B cell (primary cell): ENCODE results near the gene ANTXR1. TPM values are rescaled to one million over a fixed set of nuclear protein-coding genes. Genes with fewer than 3 reads are reported as not detected.

Experiments
- ATAC-seq: fragments of 200-7000 bp; cut with Tn5 transposase; one replicate; pipeline ENCODE4 v1.10.0; 2021; ENCODE audit warnings: low read depth, mild to moderate bottlenecking, moderate number of reproducible peaks, moderate library complexity
- CTCF ChIA-PET: fragments of 350-600 bp; sonication (Branson Sonifier 250); formaldehyde crosslinking; loops from one replicate; lab custom pipeline; 2021; ENCODE audit warnings: antibody characterized with exemption, inconsistent platforms; lab: Charles Lee
- POLR2A ChIA-PET: fragments of 350-600 bp; sonication (Branson Sonifier 250); formaldehyde crosslinking; loops from one replicate; lab custom pipeline; 2021; ENCODE audit warnings: antibody characterized with exemption; lab: Charles Lee
- DNase-seq: peaks from one replicate; pipeline ENCODE4 v3.0.0; 2013
- H2AFZ ChIP-seq: 2 replicates; pipeline ENCODE4 v1.6.1; 2012; ENCODE audit warnings: mild to moderate bottlenecking, low read depth, low read length; ENCODE audit not compliant: insufficient read depth, poor library complexity, severe bottlenecking
- H3K27ac ChIP-seq, 2 donors: 1 replicate in 1 of 2; 2 replicates in 1 of 2; pipeline ENCODE4 v1.5.1; 2012 to 2013; ENCODE audit warnings: low read length in 2 of 2, mild to moderate bottlenecking in 2 of 2, moderate library complexity in 1 of 2
- H3K27me3 ChIP-seq, 4 experiments: fragments of 200-600 bp in 1 of 4; sonication (generic) in 1 of 4; replicated peaks in 1 of 4; 1 replicate in 2 of 4; 2 replicates in 2 of 4; pipeline versions ENCODE4 v1.6.1 to v1.7.0; 2013 to 2016; ENCODE audit warnings: low read length in 3 of 4, mild to moderate bottlenecking in 2 of 4, mixed read lengths in 1 of 4, moderate library complexity in 1 of 4; ENCODE audit not compliant: insufficient read depth in 4 of 4, control insufficient read depth in 3 of 4; ENCODE audit errors: control extremely low read depth in 1 of 4
- H3K36me3 ChIP-seq, 2 experiments: replicated peaks in 1 of 2; 1 replicate in 1 of 2; 2 replicates in 1 of 2; pipeline versions ENCODE4 v1.6.1 to v1.7.1; 2013; ENCODE audit warnings: low read length in 1 of 2; ENCODE audit not compliant: insufficient read depth in 2 of 2, control insufficient read depth in 1 of 2; ENCODE audit errors: control extremely low read depth in 1 of 2, extremely low read depth in 1 of 2
- H3K4me1 ChIP-seq, 2 donors: fragments of 200-600 bp in 1 of 2; sonication (generic) in 1 of 2; 1 replicate in 1 of 2; 2 replicates in 1 of 2; pipeline versions ENCODE4 v1.5.1 to v1.6.1; 2013 to 2017; ENCODE audit warnings: low read length in 2 of 2; ENCODE audit not compliant: control insufficient read depth in 2 of 2, insufficient read depth in 2 of 2
- H3K4me2 ChIP-seq: replicated peaks from 2 replicates; pipeline ENCODE3; 2012; ENCODE audit warnings: mild to moderate bottlenecking, low read depth, low read length; ENCODE audit not compliant: poor library complexity, severe bottlenecking
- H3K4me3 ChIP-seq, 5 experiments: fragments of 200-600 bp in 1 of 5; sonication (generic) in 1 of 5; 1 replicate in 3 of 5; 2 replicates in 2 of 5; pipeline versions ENCODE4 v1.5.1 to v1.7.0; 2011 to 2016; ENCODE audit warnings: low read length in 4 of 5, mild to moderate bottlenecking in 4 of 5, low read depth in 2 of 5, control low read depth in 1 of 5, moderate library complexity in 1 of 5; ENCODE audit not compliant: insufficient read depth in 1 of 5; ENCODE audit errors: control extremely low read depth in 1 of 5, extremely low read depth in 1 of 5
- H3K79me2 ChIP-seq: fragments of 200-600 bp; sonication (generic); one replicate; pipeline ENCODE4 v1.6.0; 2016; ENCODE audit warnings: low read length; ENCODE audit not compliant: control insufficient read depth, insufficient read depth
- H3K9ac ChIP-seq: fragments of 200-600 bp; sonication (generic); 2 replicates; pipeline ENCODE4 v1.6.1; 2017; ENCODE audit warnings: mild to moderate bottlenecking, low read length, moderate library complexity
- H3K9me3 ChIP-seq, 3 donors: one replicate each; pipeline versions ENCODE4 v1.6.1 to v1.7.1; 2013; ENCODE audit warnings: low read length in 2 of 3; ENCODE audit not compliant: control insufficient read depth in 2 of 3, insufficient read depth in 1 of 3; ENCODE audit errors: control extremely low read depth in 1 of 3
- H4K20me1 ChIP-seq: 2 replicates; pipeline ENCODE4 v1.6.0; 2012; ENCODE audit warnings: mild to moderate bottlenecking, low read length; ENCODE audit not compliant: insufficient read depth, control insufficient read depth, poor library complexity, severe bottlenecking
- H3K27ac Mint-ChIP-seq: one replicate; pipeline ENCODE4 v1.8.0; 2021; ENCODE audit warnings: mixed read lengths
- H3K27me3 Mint-ChIP-seq: one replicate; pipeline ENCODE4 v1.8.0; 2021; ENCODE audit warnings: mixed read lengths
- H3K4me1 Mint-ChIP-seq: one replicate; pipeline ENCODE4 v1.8.0; 2021; ENCODE audit warnings: mixed read lengths
- H3K4me3 Mint-ChIP-seq: one replicate; pipeline ENCODE4 v1.8.0; 2021; ENCODE audit warnings: mixed read lengths
- H3K9me3 Mint-ChIP-seq: one replicate; pipeline ENCODE4 v1.8.0; 2022; ENCODE audit warnings: mixed read lengths; ENCODE audit not compliant: insufficient read depth
- CTCF ChIP-seq: fragments of 200-600 bp; IDR thresholded peaks from one replicate; pipeline ENCODE4 v1.8.0; 2022; ENCODE audit warnings: antibody characterized with exemption, mild to moderate bottlenecking
- EZH2 ChIP-seq: IDR thresholded peaks from 2 replicates; pipeline ENCODE4 v1.6.1; 2012; ENCODE audit warnings: borderline replicate concordance, low read depth, mild to moderate bottlenecking, moderate library complexity, low read length; ENCODE audit not compliant: insufficient read depth, poor library complexity, severe bottlenecking
- WGBS: methylation state at CpG from one replicate; pipeline ENCODE4 v1.1.5; 2013; ENCODE audit warnings: missing lambda C conversion rate; ENCODE audit not compliant: insufficient coverage; 5-methylcytosine and 5-hydroxymethylcytosine counted together
- intact Hi-C: fragments of 100-400 bp; cut with micrococcal nuclease; formaldehyde crosslinking; loops from one replicate; pipeline ENCODE4 v1.10.0; 2022
- polyA plus RNA-seq: library from polyadenylated mRNA; depleted of rRNA; stranded (reverse); fragments of >200 nt; gene quantifications from 2 replicates; pipeline ENCODE4 v1.2.3, GENCODE V29; 2012
- total RNA-seq, 2 donors: library from RNA; stranded (reverse); fragments of 120-200 nt in 1 of 2; gene quantifications; 1 replicate in 1 of 2; 2 replicates in 1 of 2; pipeline versions ENCODE4 v1.2.3 to v1.2.4, GENCODE V29; 2013 to 2022

The ANTXR1 gene
- total and polyA plus RNA-seq, 2 donors (not counting 1 experiment from before 2014, with no cell fraction given): not detected

- no peak overlapping the region for H3K27ac Mint-ChIP-seq
Measured at GRCh38 chr2:69097891-69098655, 85.1 kb downstream of the ANTXR1 start.

More at GRCh38 chr2:69097891-69098655, 85.1 kb downstream of the ANTXR1 start:
- TF ChIP-seq EZH2: no peak
- TF ChIP-seq CTCF: no peak
- ATAC-seq (no peak), DNase-seq (no peak)
- WGBS: no CpG with 5 or more reads among the region's 2 CpGs
- Mint-ChIP-seq H3K9me3 (no peaks in the 10 kb centered on the region), H3K4me3 (no peak overlapping the region), H3K27me3 (peaks cover 12% of the 10 kb centered on the region), H3K4me1 (no peaks in the 10 kb centered on the region)
- no peaks in the 10 kb centered on the region for H3K9me3 ChIP-seq
- no peak overlapping the region for H3K4me2 ChIP-seq
- no peak overlapping the region for H3K4me3 ChIP-seq
- no peak overlapping the region for H2AFZ ChIP-seq
- H3K9ac ChIP-seq: no peak overlapping the region
- H3K27ac ChIP-seq: no peak overlapping the region
- H3K36me3 ChIP-seq: no peaks in the 10 kb centered on the region
- H3K4me1 ChIP-seq: no peaks in the 10 kb centered on the region
- no peaks in the 10 kb centered on the region for H3K79me2 ChIP-seq
- H3K27me3 ChIP-seq: peaks cover 0 to 6% (median 0%) of the 10 kb centered on the region in 4 experiments
- ChIA-PET POLR2A (no interaction called here), CTCF (no interaction called here)
- intact Hi-C loops: no loop called here
- no peaks in the 10 kb centered on the region for H4K20me1 ChIP-seq
